ENCODE data around the gene MROH8.
"Not testable (repeated sequence)": the region's sequence is repeated elsewhere in the genome, so short reads cannot be mapped to it uniquely, and the experiment has no call there.

Gene MROH8

GRCh38 chr20:37081717-37082289, 97.5 kb downstream of the MROH8 start:
- TF ChIP-seq CTCF (IDR thresholded peaks at IDR 0.05; ENCODE audit: insufficient read depth, low read length, missing control alignments), result peak; percentile 26
- ChIA-PET CTCF (interaction anchor here (0.6 to 3.7 kb wide), 7 partner anchors 10 to 73 kb away, joined by 3 to 21 read pairs (median 4); partner anchors contain the start of gene RBL1), POLR2A (no interaction called here)
- no peak overlapping the region for H3K4me3 ChIP-seq (ENCODE audit: low read depth, low read length)
- no peak for DNase-seq (ENCODE audit: low read depth, low spot score)

DNA sequence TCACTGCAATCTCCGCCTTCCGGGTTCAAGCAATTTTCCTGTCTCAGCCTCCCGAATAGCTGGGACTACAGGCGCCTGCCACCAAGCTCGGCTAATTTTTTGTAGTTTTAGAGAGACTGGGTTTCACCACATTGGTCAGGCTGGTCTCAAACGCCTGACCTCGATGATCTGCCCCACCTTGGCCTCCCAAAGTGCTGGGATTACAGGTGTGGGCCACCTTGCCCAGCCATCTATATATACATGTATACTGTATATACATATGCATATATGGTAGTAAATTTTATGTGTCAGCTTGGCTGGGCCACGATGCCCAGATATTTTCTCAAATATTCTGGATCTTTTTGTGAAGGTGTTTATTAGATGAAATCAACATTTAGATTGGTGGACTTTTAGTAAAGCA, 102.3 kb downstream of the MROH8 start:
- CTCF ChIA-PET, result interaction anchor here (1.2 to 1.5 kb wide), 2 partner anchors 19 to 69 kb away, joined by 3 to 4 read pairs; partner anchors contain the start of gene RBL1
- POLR2A ChIA-PET, result no interaction called here
- DNase-seq (ENCODE audit: low read depth, low spot score), result no peak
- no peak for TF ChIP-seq CTCF (IDR thresholded peaks at IDR 0.05; ENCODE audit: insufficient read depth, low read length, missing control alignments)
- no peak overlapping the region for H3K4me3 ChIP-seq (ENCODE audit: low read depth, low read length)

DNA sequence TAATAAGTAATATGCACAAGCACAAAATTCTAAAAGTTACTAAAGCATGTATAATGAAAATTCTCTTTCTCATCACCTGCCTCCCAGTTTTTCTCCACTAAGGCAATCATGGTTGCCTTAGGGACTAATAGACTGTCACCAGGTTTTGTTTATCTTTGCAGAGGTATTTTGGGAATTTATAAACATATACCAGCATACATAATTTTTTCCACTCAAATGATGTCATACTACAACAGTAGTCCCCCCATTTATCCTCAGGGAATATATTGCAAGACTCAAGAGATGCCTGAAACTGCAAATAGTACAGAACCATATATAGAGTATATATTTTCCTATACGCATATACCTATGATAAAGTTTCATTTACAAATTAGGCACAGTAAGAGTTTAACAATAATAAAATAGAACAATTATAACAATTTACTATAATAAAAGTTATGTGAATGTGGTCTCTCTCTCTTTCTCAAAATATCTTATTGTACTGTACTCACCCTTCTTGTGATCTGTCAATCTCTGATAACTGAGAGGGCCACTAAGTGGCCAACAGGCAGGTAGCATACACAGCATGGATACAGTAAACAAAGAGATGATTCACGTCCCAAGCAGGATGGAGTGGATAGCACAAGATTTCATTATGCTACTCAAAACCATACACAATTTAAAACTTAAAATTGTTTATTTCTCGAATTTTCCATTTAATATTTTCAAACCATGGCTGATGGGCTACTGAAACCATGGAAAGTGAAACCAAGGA, 103.2 kb downstream of the MROH8 start:
- no peak for DNase-seq (ENCODE audit: low read depth, low spot score)
- H3K4me3 ChIP-seq (ENCODE audit: low read depth, low read length), result no peak overlapping the region
- ChIA-PET CTCF (no interaction called here), POLR2A (no interaction called here)
- no peak for TF ChIP-seq CTCF (IDR thresholded peaks at IDR 0.05; ENCODE audit: insufficient read depth, low read length, missing control alignments)

- POLR2A ChIA-PET, result no interaction called here
- no peak for DNase-seq (ENCODE audit: low read depth, low spot score)
- no peak for TF ChIP-seq CTCF (IDR thresholded peaks at IDR 0.05; ENCODE audit: insufficient read depth, low read length, missing control alignments)
- CTCF ChIA-PET, result interaction anchor here (1.8 kb wide), 1 partner anchor 10 kb away, joined by 4 read pairs; no protein-coding TSS in a partner anchor
- H3K4me3 ChIP-seq (ENCODE audit: low read depth, low read length), result no peak overlapping the region
Observed at GRCh38 chr20:37072293-37073196, 106.8 kb downstream of the MROH8 start.

GRCh38 chr20:37071481-37071911, 107.9 kb downstream of the MROH8 start:
- no peak for TF ChIP-seq CTCF (IDR thresholded peaks at IDR 0.05; ENCODE audit: insufficient read depth, low read length, missing control alignments)
- POLR2A ChIA-PET, result no interaction called here
- CTCF ChIA-PET, result no interaction called here
- H3K4me3 ChIP-seq (ENCODE audit: low read depth, low read length), result no peak overlapping the region
- peak; percentile 4 for DNase-seq (ENCODE audit: low read depth, low spot score)

DNA sequence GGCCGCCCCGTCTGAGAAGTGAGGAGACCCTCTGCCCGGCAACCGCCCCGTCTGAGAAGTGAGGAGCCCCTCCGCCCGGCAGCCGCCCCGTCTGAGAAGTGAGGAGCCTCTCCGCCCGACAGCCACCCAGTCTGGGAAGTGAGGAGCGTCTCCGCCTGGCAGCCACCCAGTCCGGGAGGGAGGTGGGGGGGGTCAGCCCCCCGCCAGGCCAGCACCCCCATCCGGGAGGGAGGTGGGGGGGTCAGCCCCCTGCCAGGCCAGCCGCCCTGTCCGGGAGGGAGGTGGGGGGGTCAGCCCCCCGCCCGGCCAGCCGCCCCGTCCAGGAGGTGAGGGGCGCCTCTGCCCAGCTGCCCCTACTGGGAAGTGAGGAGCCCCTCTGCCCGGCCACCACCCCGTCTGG, 109.8 kb downstream of the MROH8 start:
- POLR2A ChIA-PET; H3K4me3 ChIP-seq (ENCODE audit: low read depth, low read length); DNase-seq (ENCODE audit: low read depth, low spot score); CTCF ChIA-PET: not testable (repeated sequence)

Measured in AG04449 (cell line).